Adipocyte (in vitro differentiated cells): Measurements from ENCODE around the gene RGS6.

ENCODE experiments used
- DNase-seq: peaks from one replicate; pipeline ENCODE4 v3.0.0-alpha.2; 2015; ENCODE audit warnings: low read depth
- H3K27me3 ChIP-seq: replicated peaks from 2 replicates; pipeline ENCODE4 v1.7.0; 2013; ENCODE audit warnings: mild to moderate bottlenecking, low read length, moderate library complexity; ENCODE audit not compliant: control insufficient read depth, insufficient read depth
- H3K36me3 ChIP-seq: 2 replicates; pipeline ENCODE4 v1.7.0; 2013; ENCODE audit warnings: low read length, mild to moderate bottlenecking, moderate library complexity; ENCODE audit not compliant: control insufficient read depth, insufficient read depth, severe bottlenecking
- H3K4me1 ChIP-seq: 2 replicates; pipeline ENCODE4 v1.7.0; 2013; ENCODE audit warnings: mild to moderate bottlenecking, low read length, moderate library complexity; ENCODE audit not compliant: control insufficient read depth, insufficient read depth
- H3K4me3 ChIP-seq: 2 replicates; pipeline ENCODE4 v1.7.0; 2013; ENCODE audit warnings: mild to moderate bottlenecking, low read length, moderate library complexity
- H3K9ac ChIP-seq: 2 replicates; pipeline ENCODE4 v1.7.0; 2013; ENCODE audit warnings: mild to moderate bottlenecking, low read length, moderate library complexity
- H3K9me3 ChIP-seq: 2 replicates; pipeline ENCODE4 v1.7.0; 2013; ENCODE audit warnings: mild to moderate bottlenecking, low read length, moderate library complexity; ENCODE audit not compliant: control insufficient read depth

Gene RGS6

DNA sequence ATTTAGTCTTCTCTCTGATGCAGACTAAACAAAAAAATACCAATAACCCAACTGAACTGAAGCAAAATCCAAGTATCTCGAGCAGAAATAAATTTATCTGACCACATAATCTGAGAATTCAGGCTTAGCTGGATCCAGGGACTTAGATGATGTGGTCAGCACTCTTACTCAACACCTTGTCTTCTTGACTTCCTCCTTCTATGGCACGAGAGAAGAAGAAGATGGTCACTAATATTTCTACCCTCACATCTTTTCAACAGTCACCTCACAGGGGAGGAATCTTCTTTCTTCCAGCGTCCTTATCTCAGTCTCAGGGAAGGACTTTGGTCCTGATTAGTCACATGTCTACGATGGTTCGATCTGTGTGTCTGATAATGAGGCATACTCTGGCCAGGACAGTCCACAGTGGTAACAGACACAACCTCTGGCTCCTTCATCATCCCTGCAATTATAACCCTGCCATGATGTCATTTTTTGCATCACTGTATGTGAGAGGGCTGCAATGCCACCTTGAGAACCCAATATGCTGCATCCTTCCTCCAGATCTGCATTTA lies 15.8 kb downstream of the RGS6 start:
- DNase-seq = no peak
- H3K9ac ChIP-seq = no peak overlapping the region
- no peak overlapping the region for H3K4me3 ChIP-seq
- no peaks in the 10 kb centered on the region for H3K36me3 ChIP-seq
- H3K9me3 ChIP-seq = no peaks in the 10 kb centered on the region
- H3K27me3 ChIP-seq = no peaks in the 10 kb centered on the region
- no peaks in the 10 kb centered on the region for H3K4me1 ChIP-seq

DNA sequence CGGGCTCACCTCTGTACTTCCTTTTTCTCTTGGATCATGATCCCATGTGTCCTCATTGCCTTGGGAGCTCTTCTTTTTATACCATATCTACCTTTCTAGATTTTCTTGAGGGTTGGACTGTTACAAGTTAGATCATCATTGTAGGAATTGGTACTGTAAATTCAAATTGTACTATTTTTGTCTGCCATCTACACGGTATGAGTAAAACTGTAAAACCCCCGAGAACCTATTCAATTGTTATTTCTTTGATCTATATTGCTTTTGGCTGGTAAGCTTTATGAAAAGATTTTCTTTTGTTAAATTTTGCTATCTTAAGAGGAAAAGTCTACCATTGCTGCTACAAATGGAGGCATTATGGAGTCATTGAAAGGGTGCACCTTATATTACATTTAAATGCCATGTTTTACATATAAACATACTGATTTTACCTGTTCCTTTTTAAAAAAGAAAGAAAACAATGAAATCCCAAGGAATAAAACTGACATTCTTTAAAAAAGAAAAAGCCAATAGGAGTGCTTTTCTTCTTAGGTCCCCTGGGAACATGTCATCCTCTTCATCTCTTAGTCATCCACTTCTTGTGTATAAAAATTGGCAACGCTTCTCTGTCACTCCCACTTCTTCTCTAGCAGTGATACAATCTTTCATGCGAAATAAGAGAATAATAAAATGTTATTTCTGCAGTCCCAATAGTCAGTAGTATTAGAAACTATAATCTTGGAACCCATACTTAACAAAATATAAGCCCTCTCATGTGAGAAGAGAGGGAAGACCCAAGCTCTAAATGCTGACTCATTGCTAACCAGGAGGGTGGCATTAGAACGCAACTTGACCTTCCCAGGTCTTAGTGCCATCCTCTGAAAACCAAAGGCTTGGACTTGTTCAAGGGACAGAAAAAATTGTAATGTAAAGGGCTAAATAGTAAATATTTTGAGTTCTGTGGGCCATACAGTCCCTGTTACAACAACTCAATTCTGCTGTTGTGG lies 20.4 kb downstream of the RGS6 start:
- Histone ChIP-seq H3K4me1 (no peaks in the 10 kb centered on the region), H3K9ac (no peak overlapping the region), H3K4me3 (no peak overlapping the region), H3K36me3 (no peaks in the 10 kb centered on the region), H3K27me3 (no peaks in the 10 kb centered on the region), H3K9me3 (no peaks in the 10 kb centered on the region)
- no peak for DNase-seq

DNA sequence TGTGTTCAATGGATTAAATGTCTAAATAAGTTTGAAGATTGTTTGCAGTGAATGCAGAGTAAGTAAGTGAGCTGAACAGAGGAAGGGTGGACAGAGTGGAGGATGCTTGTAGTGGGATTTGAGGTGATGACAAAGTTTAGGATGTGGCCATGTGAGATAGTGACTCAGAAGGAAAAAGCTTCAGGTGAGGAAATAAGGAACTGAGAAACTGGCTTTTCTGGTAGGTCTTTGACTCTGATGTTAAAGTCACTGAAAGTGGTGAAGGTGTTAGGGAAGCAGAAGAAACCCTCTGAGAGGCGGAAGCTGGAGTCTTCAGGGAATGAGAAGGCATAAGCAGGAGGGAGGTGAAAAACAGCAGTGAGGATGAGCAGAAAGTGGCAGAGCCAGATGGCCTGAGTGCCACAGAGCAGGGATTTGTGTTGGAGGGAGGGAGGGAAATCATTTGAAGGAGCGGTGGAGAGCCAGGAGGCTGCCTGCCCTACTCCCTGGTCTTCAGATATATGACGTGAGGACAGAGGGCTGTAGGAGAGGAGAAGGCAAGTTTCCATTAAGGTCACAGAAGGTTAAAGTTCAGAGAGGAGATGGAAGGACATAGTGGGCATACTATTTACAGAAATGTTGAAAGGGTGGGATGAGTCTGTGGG lies 24.8 kb downstream of the RGS6 start:
- H3K4me1 ChIP-seq = no peaks in the 10 kb centered on the region
- no peak overlapping the region for H3K9ac ChIP-seq
- no peak overlapping the region for H3K4me3 ChIP-seq
- no peak for DNase-seq
- H3K9me3 ChIP-seq = no peaks in the 10 kb centered on the region
- H3K36me3 ChIP-seq = no peaks in the 10 kb centered on the region
- H3K27me3 ChIP-seq = no peaks in the 10 kb centered on the region

GRCh38 chr14:71959055-71959454 lies 26.8 kb downstream of the RGS6 start:
- H3K4me3 ChIP-seq = no peak overlapping the region
- no peak for DNase-seq
- H3K27me3 ChIP-seq = no peaks in the 10 kb centered on the region
- no peaks in the 10 kb centered on the region for H3K9me3 ChIP-seq
- no peaks in the 10 kb centered on the region for H3K36me3 ChIP-seq
- H3K9ac ChIP-seq = no peak overlapping the region
- no peaks in the 10 kb centered on the region for H3K4me1 ChIP-seq

GRCh38 chr14:71960494-71961353 lies 28.5 kb downstream of the RGS6 start:
- no peak overlapping the region for H3K4me3 ChIP-seq
- no peaks in the 10 kb centered on the region for H3K36me3 ChIP-seq
- no peaks in the 10 kb centered on the region for H3K27me3 ChIP-seq
- H3K9ac ChIP-seq = no peak overlapping the region
- no peaks in the 10 kb centered on the region for H3K4me1 ChIP-seq
- no peaks in the 10 kb centered on the region for H3K9me3 ChIP-seq
- DNase-seq = no peak

DNA sequence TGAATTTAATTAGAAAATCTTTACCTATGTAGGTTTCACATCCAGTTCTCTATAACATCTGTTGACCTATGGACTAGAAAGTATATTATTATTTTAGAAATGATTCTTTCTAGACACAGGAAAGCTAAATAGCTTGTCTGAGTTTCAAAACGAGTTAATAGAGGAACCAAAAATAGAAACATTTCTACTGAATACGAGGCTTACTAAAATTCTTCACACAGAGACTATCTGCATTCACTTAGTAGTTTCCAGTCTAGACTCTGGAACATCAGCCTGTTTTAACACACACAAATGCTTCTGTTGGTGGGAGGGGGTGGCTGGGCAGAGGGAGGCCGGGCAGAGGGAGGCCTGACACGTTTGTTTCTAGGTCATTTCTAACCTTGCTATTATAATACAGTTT lies 29.7 kb downstream of the RGS6 start:
- Histone ChIP-seq H3K4me1 (no peaks in the 10 kb centered on the region), H3K36me3 (no peaks in the 10 kb centered on the region), H3K27me3 (no peaks in the 10 kb centered on the region), H3K9me3 (no peaks in the 10 kb centered on the region), H3K9ac (no peak overlapping the region), H3K4me3 (no peak overlapping the region)
- no peak for DNase-seq

DNA sequence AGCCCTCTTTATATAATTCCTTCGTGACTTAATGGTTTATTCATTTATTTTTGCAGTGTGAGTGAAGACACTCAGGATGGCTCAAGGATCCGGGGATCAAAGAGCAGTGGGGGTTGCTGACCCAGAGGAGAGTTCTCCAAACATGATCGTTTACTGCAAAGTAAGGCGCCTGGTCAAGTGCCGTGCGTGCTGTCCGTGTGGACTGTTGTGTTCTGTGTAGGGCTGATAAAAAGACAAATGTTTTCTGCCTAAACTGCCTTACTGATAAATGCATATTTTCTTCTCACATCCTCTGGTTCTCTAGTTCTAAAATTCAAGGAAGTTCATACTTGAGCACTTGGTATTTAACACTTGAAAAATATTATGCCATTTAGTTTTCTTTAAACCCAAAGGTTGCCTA lies 32.5 kb downstream of the RGS6 start:
- Histone ChIP-seq H3K36me3 (no peaks in the 10 kb centered on the region), H3K27me3 (no peaks in the 10 kb centered on the region), H3K9ac (no peak overlapping the region), H3K9me3 (peaks cover 4% of the 10 kb centered on the region), H3K4me3 (no peak overlapping the region), H3K4me1 (no peaks in the 10 kb centered on the region)
- no peak for DNase-seq

DNA sequence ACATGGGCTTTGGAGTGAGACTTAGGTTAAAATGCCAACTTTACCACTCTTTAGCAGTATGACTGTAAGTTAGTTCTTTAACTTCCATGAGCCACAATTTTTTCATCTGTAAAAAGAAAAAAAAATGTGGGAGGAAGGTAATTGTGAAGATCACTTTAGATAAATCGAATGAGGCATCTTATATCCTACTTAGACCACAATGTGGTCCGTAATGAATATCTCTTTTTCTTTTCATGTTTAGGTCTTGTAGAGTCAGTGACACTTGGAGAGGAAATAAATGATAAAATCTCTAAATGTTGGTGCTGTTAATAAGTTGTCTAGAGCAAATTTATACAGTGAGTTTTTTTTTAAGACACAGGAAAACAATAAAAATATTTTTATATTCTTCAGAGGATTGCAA lies 34.3 kb downstream of the RGS6 start:
- H3K4me1 ChIP-seq = no peaks in the 10 kb centered on the region
- DNase-seq = no peak
- H3K9me3 ChIP-seq = peaks cover 4% of the 10 kb centered on the region
- H3K4me3 ChIP-seq = no peak overlapping the region
- H3K27me3 ChIP-seq = no peaks in the 10 kb centered on the region
- H3K36me3 ChIP-seq = no peaks in the 10 kb centered on the region
- H3K9ac ChIP-seq = no peak overlapping the region

DNA sequence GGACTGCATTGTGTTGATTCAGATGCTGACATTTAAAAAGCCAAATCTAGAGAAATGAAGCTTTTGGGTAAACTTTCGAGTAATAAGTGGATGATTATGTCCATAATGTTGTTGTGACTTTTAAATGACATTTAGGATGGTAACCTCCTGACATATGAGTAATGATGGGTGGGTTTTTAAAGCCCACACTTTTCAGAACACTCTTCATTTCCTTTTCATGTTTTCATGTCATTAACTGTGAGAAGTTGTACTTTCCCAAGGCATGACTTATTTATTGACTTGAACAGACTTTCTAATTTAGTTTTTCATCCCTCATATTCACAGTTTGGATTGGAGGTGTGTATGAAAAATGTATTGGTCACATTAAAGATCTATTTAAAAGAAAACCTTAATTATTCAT lies 35.5 kb downstream of the RGS6 start:
- H3K9ac ChIP-seq = no peak overlapping the region
- no peak for DNase-seq
- H3K4me3 ChIP-seq = no peak overlapping the region
- H3K27me3 ChIP-seq = no peaks in the 10 kb centered on the region
- peaks cover 4% of the 10 kb centered on the region for H3K9me3 ChIP-seq
- no peaks in the 10 kb centered on the region for H3K4me1 ChIP-seq
- no peaks in the 10 kb centered on the region for H3K36me3 ChIP-seq

DNA sequence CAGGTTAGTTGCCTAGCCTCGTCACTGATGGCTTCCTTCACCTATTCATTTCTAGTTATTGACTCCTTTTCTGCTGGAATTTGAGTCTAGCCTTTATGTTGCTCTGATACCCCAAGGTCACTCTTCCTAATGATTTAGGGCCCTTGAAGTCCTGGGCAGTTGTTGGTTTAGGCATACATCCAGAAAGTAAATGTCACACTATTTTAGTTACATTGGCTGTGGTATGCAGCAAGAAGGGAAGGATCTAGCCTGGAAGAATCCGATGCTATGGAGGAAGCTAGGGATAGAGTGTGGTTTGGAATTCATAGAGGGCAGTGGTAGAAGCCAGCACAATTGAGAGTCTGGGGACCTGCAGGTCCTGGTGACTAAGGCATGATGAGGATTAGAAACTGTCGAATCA lies 38.0 kb downstream of the RGS6 start:
- no peaks in the 10 kb centered on the region for H3K4me1 ChIP-seq

More for the DNA sequence above, 38.0 kb downstream of the RGS6 start:
- Histone ChIP-seq H3K9ac (no peak overlapping the region), H3K4me3 (no peak overlapping the region), H3K36me3 (no peaks in the 10 kb centered on the region), H3K27me3 (no peaks in the 10 kb centered on the region), H3K9me3 (peaks cover 4% of the 10 kb centered on the region)
- DNase-seq = no peak
